Smooth muscle cell (in vitro differentiated cells): ENCODE data around the gene DPP4. TPM values are rescaled to one million over a fixed set of nuclear protein-coding genes. Genes with fewer than 3 reads are reported as not detected.

Source experiments
- DNase-seq: peaks from one replicate; lab custom pipeline; 2025; ENCODE audit not compliant: unreplicated experiment; lab: John Stamatoyannopoulos, UW
- H2AFZ ChIP-seq: fragments of 200-600 bp; sonication (generic); 2 replicates; pipeline ENCODE4 v1.6.0; 2016; ENCODE audit warnings: antibody characterized with exemption, low read depth, mild to moderate bottlenecking
- H3F3A ChIP-seq: fragments of 200-600 bp; sonication (generic); 2 replicates; pipeline ENCODE4 v1.6.0; 2017; ENCODE audit warnings: antibody characterized with exemption, low read depth
- H3K27ac ChIP-seq: fragments of 200-600 bp; sonication (generic); 2 replicates; pipeline ENCODE4 v1.5.1; 2016; ENCODE audit warnings: low read depth, mild to moderate bottlenecking
- H3K27me3 ChIP-seq: fragments of 200-600 bp; sonication (generic); 2 replicates; pipeline ENCODE4 v1.6.1; 2016; ENCODE audit warnings: low read depth, mild to moderate bottlenecking
- H3K36me3 ChIP-seq: fragments of 200-600 bp; sonication (generic); 2 replicates; pipeline ENCODE4 v1.5.1; 2016; ENCODE audit warnings: low read depth
- H3K4me1 ChIP-seq: fragments of 200-600 bp; sonication (generic); 2 replicates; pipeline ENCODE4 v1.5.1; 2016; ENCODE audit warnings: low read depth
- H3K4me2 ChIP-seq: fragments of 200-600 bp; sonication (generic); 2 replicates; pipeline ENCODE4 v1.6.0; 2016; ENCODE audit warnings: mild to moderate bottlenecking
- H3K4me3 ChIP-seq: fragments of 200-600 bp; sonication (generic); 2 replicates; pipeline ENCODE4 v1.5.1; 2016; ENCODE audit warnings: mild to moderate bottlenecking
- H3K79me2 ChIP-seq: fragments of 200-600 bp; sonication (generic); 2 replicates; pipeline ENCODE4 v1.6.0; 2016; ENCODE audit warnings: low read depth, mild to moderate bottlenecking
- H3K9ac ChIP-seq: fragments of 200-600 bp; sonication (generic); 2 replicates; pipeline ENCODE4 v1.6.0; 2016; ENCODE audit warnings: low read depth
- H3K9me3 ChIP-seq: fragments of 200-600 bp; sonication (generic); replicated peaks from 2 replicates; pipeline ENCODE4 v1.5.1; 2016; ENCODE audit warnings: low read depth
- H4K20me1 ChIP-seq: fragments of 200-600 bp; sonication (generic); 2 replicates; pipeline ENCODE4 v1.6.0; 2016; ENCODE audit warnings: low read depth
- CTCF ChIP-seq: fragments of 200-600 bp; sonication (generic); IDR thresholded peaks from 2 replicates; pipeline ENCODE4 v1.5.1; 2017; ENCODE audit warnings: borderline replicate concordance, mild to moderate bottlenecking, antibody characterized with exemption; ENCODE audit not compliant: insufficient read depth, poor library complexity, severe bottlenecking
- WGBS: methylation state at CpG from one replicate; pipeline ENCODE4 v1.1.7; 2016; ENCODE audit warnings: low lambda C conversion rate; 5-methylcytosine and 5-hydroxymethylcytosine counted together
- polyA plus RNA-seq: library from polyadenylated mRNA; unstranded; fragments of >200 nt; fragmentation: Nextera tagmentation; extraction: Ambion mirVana; gene quantifications from 2 replicates; pipeline ENCODE4 v1.2.1, GENCODE V29; 2016
- total RNA-seq: library from RNA; depleted of rRNA; stranded (reverse); fragments of >200 nt; gene quantifications from 2 replicates; pipeline ENCODE4 v1.2.3, GENCODE V29; 2014

Gene DPP4
- total and polyA plus RNA-seq, 2 experiments from 2014 or later: 17.6 to 32.0 TPM

DNA sequence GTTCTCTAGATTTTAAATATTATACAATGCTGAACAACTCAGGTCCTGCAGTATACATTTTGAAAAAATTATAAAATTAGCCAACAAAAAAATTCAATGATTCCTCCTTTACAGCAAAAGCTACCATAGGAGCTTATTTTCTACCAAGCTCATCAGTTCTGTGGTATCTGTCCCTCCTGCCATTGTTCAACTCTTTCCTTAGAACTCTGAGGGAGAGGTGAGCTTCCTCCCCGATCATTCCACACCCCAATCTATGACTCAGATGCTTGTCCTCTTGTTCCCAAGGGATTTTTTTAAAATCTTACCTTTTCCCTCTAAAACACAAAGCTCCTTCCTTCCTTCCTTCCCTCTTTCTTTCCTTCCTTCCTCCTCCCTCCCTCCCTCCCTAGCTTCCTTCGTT, 13.5 kb downstream of the DPP4 start:
- no peaks in the 10 kb centered on the region for H3K79me2 ChIP-seq
- no peak for DNase-seq
- no peak overlapping the region for H3K27ac ChIP-seq
- H3K27me3 ChIP-seq: no peaks in the 10 kb centered on the region
- H4K20me1 ChIP-seq: no peaks in the 10 kb centered on the region
- TF ChIP-seq CTCF: no peak
- H3K4me1 ChIP-seq: no peaks in the 10 kb centered on the region
- no peak overlapping the region for H2AFZ ChIP-seq
- WGBS: 85% methylated on average over 1 of the region's 2 CpGs
- H3K4me3 ChIP-seq: no peak overlapping the region
- no peaks in the 10 kb centered on the region for H3F3A ChIP-seq
- H3K9ac ChIP-seq: no peak overlapping the region
- H3K9me3 ChIP-seq: no peaks in the 10 kb centered on the region
- no peaks in the 10 kb centered on the region for H3K36me3 ChIP-seq
- no peak overlapping the region for H3K4me2 ChIP-seq

DNA sequence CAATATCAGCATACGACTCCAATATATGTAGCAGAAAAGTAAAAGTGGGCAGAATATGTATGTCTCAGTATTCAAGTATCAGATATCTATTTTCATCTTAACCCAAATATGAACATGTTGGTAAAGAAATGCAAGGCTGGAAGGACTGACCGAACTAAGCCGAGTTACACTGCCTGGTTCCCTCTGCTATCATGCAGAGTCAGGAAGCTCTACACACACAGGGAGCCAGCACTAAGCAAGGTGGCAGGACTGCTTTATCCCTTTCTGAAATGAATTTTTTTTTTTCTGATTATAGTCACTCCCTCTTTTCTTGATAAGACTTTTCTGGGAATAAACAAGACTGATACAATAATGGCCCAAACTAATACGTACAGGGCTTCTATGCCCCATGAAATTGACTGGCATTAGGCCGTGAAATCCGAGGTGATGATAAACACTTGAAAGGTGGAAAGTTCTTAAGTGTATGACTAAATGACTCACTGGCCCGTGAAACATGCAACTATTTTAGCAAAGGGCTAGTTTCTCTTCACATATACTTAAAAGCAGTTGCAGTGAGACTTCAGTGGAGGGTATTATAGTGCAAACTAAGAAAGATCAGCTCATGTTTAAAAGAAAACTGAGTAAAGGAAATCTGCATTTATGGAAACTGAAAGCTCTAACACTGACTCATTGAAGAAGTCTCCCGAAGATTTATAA, 14.9 kb downstream of the DPP4 start:
- no peak for TF ChIP-seq CTCF
- H3K4me1 ChIP-seq: no peaks in the 10 kb centered on the region
- no peaks in the 10 kb centered on the region for H3K79me2 ChIP-seq
- H3K36me3 ChIP-seq: no peaks in the 10 kb centered on the region
- no peak overlapping the region for H2AFZ ChIP-seq
- 65% methylated on average over 8 of the region's 8 CpGs for WGBS
- no peak overlapping the region for H3K9ac ChIP-seq
- DNase-seq: no peak
- H3K27ac ChIP-seq: no peak overlapping the region
- peak overlapping the region; percentile 14 for H3K4me2 ChIP-seq
- no peaks in the 10 kb centered on the region for H3F3A ChIP-seq
- H4K20me1 ChIP-seq: no peaks in the 10 kb centered on the region
- H3K27me3 ChIP-seq: no peaks in the 10 kb centered on the region
- H3K9me3 ChIP-seq: no peaks in the 10 kb centered on the region
- H3K4me3 ChIP-seq: no peak overlapping the region

DNA sequence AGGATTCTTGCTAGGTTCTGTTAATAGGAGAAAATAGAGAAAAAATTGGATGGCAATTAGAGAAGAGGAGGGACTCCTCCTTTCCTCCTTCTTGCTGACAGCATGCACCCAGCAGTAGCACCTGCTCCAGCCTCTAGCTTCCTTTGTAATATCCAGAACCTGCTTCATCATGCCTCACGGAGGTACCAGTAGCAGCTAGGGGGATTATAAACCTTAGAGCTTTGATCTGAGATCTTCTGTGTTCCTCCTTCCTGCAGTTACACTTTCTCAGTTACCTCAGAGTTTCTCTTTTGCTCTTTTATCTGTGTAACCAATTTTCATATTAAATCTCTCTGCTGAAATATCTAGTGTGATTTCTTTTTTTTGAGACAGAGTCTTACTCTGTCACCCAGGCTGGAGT, 16.6 kb downstream of the DPP4 start:
- no peaks in the 10 kb centered on the region for H3F3A ChIP-seq
- no peak overlapping the region for H3K4me3 ChIP-seq
- H3K36me3 ChIP-seq: no peaks in the 10 kb centered on the region
- H3K4me1 ChIP-seq: no peaks in the 10 kb centered on the region
- H4K20me1 ChIP-seq: no peaks in the 10 kb centered on the region
- H3K27ac ChIP-seq: no peak overlapping the region
- no peak for DNase-seq
- no peak overlapping the region for H3K4me2 ChIP-seq
- no peak overlapping the region for H2AFZ ChIP-seq
- no peak overlapping the region for H3K9ac ChIP-seq
- 93% methylated on average over 1 of the region's 1 CpG for WGBS
- H3K27me3 ChIP-seq: no peaks in the 10 kb centered on the region
- no peaks in the 10 kb centered on the region for H3K9me3 ChIP-seq
- TF ChIP-seq CTCF: no peak
- H3K79me2 ChIP-seq: no peaks in the 10 kb centered on the region

DNA sequence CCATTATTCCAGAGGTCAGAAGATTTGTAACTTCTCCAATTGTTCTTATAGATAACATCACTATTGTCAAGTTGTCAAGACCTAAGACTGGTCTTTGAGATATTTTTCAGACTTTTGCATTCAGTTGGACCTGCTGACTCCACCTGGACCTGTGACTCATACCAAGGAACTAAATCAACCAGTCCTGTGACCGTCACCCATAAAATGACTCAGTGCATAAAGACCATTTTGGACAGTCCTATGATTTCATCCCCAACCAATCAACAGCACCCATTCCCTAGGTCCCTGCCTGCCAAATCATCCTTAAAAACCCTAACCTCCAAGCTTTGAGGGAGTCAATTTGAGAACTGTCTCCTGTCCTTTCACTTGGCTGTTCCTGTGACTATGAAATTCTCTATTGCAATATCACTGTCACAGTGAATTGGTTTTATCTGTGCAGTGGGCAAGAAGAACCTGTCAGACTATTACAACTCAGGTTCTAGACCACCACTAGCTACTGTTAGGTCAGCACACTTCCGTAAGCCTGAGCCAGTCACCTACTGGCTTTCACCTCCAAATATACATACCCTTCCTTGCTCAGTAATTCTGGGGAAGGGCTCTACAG, 17.1 kb downstream of the DPP4 start:
- Histone ChIP-seq H4K20me1 (no peaks in the 10 kb centered on the region), H3K36me3 (no peaks in the 10 kb centered on the region), H3K27ac (no peak overlapping the region), H3K4me3 (no peak overlapping the region), H3K79me2 (no peaks in the 10 kb centered on the region), H3K4me1 (no peaks in the 10 kb centered on the region), H3K9me3 (no peaks in the 10 kb centered on the region), H3F3A (no peaks in the 10 kb centered on the region), H3K27me3 (no peaks in the 10 kb centered on the region), H2AFZ (no peak overlapping the region), H3K9ac (no peak overlapping the region), H3K4me2 (no peak overlapping the region)
- TF ChIP-seq CTCF: no peak
- WGBS: 47% methylated on average over 2 of the region's 2 CpGs
- DNase-seq: no peak
